NCI-H524 treated with DMSO at 0.1 percent for 48 hours (cell line): ENCODE measurements around the gene ARMC9.

Experiments
- DNase-seq: peaks from one replicate; lab custom pipeline; 2025; lab: John Stamatoyannopoulos, UW

The ARMC9 gene

DNA sequence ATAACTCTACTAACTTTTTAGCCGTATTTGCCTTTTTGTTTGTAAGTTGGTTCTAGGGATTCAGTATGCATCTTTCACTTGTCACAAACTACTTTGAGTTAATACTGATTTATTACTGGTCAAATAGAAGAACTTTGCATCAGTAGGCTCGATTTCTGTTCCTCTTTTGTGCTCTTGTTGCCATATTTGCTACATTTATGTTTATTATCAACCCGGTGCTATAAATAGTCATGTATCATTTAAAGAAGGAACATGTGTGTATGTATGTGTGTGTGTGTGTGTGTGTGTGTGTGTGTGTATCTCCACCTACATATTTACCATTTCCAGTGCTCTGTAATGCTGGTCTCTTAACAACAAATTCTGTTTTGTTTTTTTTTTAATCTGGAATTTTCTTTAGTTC is 117.5 kb downstream of the ARMC9 start:
- no peak for DNase-seq

GRCh38 chr2:231317579-231317978 is 119.1 kb downstream of the ARMC9 start:
- no peak for DNase-seq

- no peak for DNase-seq
Observed at GRCh38 chr2:231318436-231318835, 120.0 kb downstream of the ARMC9 start.

DNA sequence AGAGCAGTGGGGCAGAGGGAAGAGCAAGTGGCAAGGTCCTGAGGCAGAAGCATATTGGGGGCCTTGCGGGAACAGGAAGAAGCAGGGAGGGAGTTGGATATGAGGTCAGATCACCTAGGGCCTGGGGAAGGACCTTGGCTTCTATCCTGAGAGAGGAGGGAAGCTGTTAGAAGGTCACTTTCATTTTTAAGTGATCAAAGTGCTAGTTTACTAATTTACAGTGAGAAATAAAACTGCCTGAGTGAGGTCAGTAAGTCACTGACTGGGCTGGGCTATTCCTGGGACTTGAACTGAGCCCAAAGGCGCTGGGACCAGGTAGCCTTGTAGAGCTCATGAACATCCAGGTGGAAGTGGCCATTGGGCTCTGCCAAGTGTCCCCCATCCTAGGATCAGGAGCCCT is 120.5 kb downstream of the ARMC9 start:
- DNase-seq = no peak

DNA sequence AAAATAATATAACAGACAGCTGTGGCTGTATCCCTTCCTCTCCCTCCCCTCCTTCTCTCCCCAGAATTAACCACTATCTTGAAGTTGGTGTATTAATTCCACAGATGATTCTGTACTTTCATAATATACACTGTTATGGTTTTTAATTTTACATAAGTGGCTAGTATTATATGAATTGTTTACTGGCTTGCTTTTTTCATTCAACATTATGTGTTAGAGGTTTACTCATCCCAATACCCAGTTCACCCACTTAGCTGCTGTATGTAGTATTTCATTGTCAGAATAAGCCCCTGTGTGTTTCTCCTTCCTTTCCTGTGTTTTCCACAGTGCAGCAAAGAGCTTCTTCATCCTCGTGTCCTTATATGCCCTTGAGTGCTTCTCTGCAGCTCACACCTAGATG is 121.4 kb downstream of the ARMC9 start:
- no peak for DNase-seq

- no peak for DNase-seq
Observed at GRCh38 chr2:231321021-231321420, 122.6 kb downstream of the ARMC9 start.

DNA sequence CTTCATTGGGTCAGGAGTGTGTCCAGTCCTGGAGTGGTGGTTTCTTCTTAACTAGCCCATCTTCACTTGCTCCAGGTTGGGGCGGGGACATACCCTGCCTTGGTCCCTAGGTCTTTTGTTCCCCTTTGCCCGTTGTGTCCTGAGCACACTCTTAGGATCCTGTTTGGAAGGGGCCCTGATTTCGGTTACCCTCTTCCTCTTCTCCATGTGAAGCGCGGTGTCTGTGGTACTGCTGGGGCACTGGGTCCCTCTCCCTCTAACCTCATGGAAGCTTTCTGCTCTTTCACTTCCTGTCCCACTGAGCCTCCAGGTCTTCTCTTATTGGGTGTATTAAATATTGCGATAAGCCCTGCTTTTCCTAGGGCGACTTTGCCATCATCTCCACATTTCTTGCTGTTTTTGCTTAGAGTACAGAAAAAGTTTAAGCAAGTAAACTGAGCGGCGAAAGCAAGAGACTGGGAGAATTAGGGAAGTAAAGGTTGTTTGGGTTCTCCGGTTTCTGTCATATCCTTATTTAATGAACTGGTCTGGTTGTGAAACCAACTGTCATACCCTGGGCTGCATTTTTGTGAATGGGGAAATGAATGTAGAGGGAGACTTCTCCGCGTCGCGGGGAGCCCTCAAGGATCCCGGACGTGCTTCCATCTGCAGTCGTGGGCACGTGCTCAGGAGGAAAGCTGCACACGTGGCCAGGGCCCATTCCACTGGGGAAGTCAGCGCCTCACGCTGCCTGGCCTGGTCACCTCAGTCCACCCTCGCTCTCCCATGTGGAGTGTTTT is 123.3 kb downstream of the ARMC9 start:
- no peak for DNase-seq

GRCh38 chr2:231323316-231323715 is 124.9 kb downstream of the ARMC9 start:
- no peak for DNase-seq

DNA sequence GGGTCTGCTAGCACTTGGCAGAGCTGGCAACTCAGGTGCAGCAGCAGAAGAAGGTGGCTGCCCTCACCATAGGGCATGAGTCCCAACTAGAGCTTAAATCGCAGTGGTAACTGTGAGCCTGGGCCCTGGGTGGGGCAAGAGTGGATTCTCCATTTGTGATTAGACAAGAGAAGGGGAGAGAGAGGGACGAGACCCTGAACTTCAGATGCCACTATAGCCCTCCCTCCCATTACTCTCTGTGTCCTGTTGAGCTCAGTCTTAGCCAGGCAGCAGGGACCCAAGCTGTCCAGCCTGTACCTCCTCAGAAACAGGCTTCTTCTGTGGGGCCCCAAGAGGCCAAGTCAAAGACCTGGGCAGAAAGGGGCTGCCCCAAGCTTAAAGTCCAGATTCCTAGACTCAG is 127.4 kb downstream of the ARMC9 start:
- no peak for DNase-seq

- DNase-seq = no peak
Observed at GRCh38 chr2:231326404-231326803, 128.0 kb downstream of the ARMC9 start.

- DNase-seq = no peak
Observed at GRCh38 chr2:231330311-231330710, 131.9 kb downstream of the ARMC9 start.

DNA sequence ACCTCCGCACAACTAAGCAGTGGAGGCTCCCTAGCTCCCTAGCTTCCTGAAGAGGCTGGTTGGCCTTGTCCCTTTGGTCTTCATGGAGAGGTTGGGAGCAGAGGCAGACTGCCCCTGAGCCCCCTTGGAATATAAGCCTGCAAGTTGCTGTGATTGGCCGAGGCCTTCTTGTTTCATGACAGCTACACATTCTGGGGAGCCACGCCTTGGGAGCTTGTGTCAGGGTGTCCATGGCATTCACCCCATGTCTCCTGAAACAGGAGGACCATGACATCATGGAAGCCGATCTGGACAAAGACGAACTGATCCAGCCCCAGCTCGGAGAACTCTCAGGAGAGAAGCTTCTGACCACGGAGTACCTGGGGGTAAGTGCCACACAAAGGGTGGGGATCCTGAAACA is 133.1 kb downstream of the ARMC9 start:
- no peak for DNase-seq

GRCh38 chr2:231332388-231332787 is 134.0 kb downstream of the ARMC9 start:
- no peak for DNase-seq

DNA sequence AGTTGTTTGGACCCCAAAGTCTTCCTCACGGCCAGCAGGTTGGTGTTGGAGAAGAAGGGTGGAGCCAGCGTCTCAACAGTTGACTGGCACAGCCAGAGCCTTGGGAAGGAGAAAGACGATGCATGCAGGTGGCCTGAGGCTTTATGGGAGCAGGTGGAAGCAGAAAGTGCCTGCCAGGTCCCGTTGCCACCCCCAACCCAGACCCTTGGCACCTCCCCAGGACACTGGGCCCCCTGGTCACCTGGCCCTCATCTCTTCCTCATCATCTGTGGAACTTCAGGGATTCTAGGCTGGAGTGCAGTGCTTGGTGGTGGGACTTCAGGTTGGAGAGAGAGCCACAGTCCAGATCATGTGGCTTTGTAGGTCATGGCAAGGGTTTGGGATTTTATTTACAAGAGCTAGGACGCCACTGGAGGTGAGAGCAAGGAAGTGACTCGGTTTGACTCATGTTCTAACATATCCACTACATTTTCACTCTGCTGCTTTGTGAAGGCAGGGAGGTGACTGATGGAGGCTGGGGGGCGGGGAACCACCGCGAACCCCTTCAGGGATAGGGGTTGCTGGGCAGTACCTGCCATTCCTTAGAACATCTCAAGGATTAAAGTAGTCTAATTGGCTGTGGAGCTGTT is 134.6 kb downstream of the ARMC9 start:
- no peak for DNase-seq

DNA sequence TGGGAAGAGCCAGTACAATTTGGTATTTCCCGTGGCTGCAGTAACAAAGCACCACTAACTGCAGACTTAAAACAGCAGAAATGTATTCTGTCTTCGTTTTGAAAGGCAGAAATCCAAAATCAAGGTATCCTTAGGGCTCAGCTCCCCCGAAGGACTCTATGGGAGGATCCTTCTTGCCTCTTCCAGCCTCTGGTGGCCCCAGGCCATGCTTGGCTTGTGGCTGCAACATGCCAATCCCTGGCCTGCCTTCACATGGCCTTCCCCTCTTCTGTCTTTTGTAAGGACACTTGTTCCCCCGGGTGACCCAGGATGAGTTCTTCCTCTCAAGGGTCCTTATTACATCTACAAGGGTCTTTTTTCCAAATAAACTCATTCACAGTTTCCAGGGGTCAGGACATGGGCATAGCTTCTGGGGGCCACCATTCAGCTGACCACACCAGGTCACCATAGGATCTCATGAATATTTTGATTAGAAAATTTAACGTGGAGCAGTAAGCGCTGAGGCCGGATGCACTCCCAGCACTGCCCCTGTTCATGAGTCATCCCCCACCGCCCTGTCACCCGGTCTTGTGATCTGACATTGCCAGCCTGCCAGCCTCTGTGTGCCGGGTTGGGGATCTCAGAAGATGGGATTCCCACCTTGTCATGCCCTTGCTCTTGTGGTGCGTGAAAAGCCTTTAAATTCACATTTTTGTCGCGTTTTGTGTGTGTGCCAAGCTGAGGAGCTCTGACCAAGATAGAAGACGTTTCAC is 135.9 kb downstream of the ARMC9 start:
- DNase-seq = no peak

DNA sequence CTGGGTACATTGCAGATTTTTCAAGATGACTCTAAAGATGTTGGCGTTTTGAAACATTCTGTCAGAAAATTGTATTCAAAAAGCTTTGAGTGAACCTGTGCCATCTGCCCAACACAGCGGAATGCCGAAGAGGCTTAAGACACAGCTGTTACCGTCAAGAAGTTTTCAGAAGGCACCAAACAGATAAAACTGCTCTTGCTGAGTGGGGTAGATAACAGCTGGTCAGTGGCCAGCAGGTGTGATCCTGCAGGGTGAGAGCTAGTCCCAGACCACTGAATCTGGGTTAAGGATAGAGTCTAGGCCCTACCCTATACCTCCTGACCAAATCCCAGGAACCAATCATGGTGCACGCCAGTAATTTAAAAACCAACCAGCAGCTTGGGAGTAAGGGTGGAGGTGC is 136.6 kb downstream of the ARMC9 start:
- DNase-seq = peak; percentile 59

DNA sequence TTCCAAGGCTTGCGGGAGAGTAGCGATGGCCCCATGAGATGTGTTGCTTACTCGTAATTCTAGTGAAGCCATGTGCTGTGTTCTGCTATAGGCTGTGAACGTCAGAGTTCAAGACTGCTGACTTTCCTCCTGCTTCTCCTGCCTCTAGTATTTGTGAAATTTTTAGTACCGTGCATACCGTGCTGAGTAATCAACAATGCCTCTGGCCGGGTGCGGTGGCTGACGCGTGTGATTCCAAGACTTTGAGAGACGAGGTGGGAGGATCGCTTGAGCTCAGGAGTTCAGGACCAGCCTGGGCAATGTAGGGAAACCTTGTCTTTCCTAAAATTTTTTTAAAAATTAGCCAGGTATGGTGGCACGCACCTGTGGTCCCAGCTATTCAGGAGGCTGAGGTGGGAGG is 137.2 kb downstream of the ARMC9 start:
- DNase-seq = no peak

- DNase-seq = no peak
Observed at GRCh38 chr2:231336236-231336635, 137.8 kb downstream of the ARMC9 start.

DNA sequence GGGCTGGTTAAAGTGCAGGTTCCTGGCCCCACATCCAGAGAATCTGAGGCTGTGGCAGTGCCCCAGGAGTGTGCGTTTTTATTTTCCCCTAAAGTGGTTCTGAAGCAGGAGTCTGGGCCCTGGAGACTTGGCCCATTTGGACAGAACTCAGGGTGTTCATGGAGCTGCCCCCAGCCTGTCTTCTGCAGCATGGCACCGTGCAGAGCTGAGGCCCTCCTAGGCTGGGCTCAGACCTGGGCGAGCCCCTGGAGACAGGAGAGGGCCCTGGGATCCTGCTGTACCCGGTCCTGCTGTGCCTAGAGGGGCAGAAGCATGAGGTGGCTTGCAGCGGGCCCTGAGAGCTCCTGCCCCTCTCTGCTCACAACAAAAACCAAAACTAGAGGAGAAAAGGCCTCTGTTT is 138.3 kb downstream of the ARMC9 start:
- no peak for DNase-seq

GRCh38 chr2:231337807-231338759 is 139.7 kb downstream of the ARMC9 start:
- DNase-seq = no peak

DNA sequence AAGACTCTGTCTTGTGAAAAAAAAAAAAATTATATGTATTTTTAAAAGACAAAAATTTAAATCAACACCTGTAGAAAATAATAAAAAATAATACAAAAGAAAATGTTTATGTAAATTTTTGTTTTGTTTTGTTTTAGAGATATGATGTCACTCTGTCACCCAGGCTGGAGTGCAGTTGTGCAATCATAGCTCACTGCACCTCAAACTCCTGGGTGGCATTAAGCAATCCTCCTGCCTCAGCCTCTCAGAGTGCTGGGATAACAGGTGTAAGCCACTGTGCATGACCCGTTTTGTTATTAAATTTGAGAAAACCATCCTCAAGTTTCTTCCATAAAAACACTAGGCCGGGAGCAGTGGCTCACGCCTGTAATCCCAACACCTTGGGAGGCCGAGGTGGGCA is 140.9 kb downstream of the ARMC9 start:
- no peak for DNase-seq

GRCh38 chr2:231341100-231341499 is 142.7 kb downstream of the ARMC9 start:
- no peak for DNase-seq
